Stimulated activated CD4-positive, alpha-beta T cell treated with anti-CD3 and anti-CD28 coated beads, TNF-alpha, amount 100 ng/mL, for 48 hours (primary cell): ENCODE results near the gene SLC9A3.

Experiments used
- DNase-seq, 3 donors: peaks; one replicate each; pipeline ENCODE4 v3.0.0-alpha.2; 2020; ENCODE audit warnings: low read depth in 3 of 3

Gene SLC9A3

GRCh38 chr5:462051-462481 is 62.2 kb downstream of the SLC9A3 start:
- no peak for DNase-seq

GRCh38 chr5:460273-460625 is 64.0 kb downstream of the SLC9A3 start:
- DNase-seq = no peak

GRCh38 chr5:459562-460272 is 64.5 kb downstream of the SLC9A3 start:
- DNase-seq = no peak

GRCh38 chr5:458547-459353 is 65.5 kb downstream of the SLC9A3 start:
- peak in 2 of 3 donors; percentile 53 to 67 for DNase-seq

GRCh38 chr5:457195-457961 is 66.9 kb downstream of the SLC9A3 start:
- no peak for DNase-seq

- DNase-seq = no peak
These were observed 67.7 kb downstream of the SLC9A3 start for GRCh38 chr5:456351-457194.

GRCh38 chr5:455806-456205 is 68.4 kb downstream of the SLC9A3 start:
- DNase-seq = no peak

- DNase-seq = no peak
These were observed 69.3 kb downstream of the SLC9A3 start for GRCh38 chr5:454936-455335.

GRCh38 chr5:453725-454481 is 70.3 kb downstream of the SLC9A3 start:
- no peak for DNase-seq

- DNase-seq = no peak
These were observed 71.1 kb downstream of the SLC9A3 start for GRCh38 chr5:452978-453710.

GRCh38 chr5:451587-452458 is 72.4 kb downstream of the SLC9A3 start:
- DNase-seq = no peak

- DNase-seq = no peak
These were observed 75.1 kb downstream of the SLC9A3 start for GRCh38 chr5:449151-449550.

- DNase-seq = no peak
These were observed 75.5 kb downstream of the SLC9A3 start for GRCh38 chr5:448766-449090.

GRCh38 chr5:448061-448765 is 76.0 kb downstream of the SLC9A3 start:
- DNase-seq = no peak

- DNase-seq = no peak
These were observed 76.7 kb downstream of the SLC9A3 start for GRCh38 chr5:447501-447900.

GRCh38 chr5:446883-447263 is 77.4 kb downstream of the SLC9A3 start:
- DNase-seq = no peak

- DNase-seq = no peak
These were observed 78.0 kb downstream of the SLC9A3 start for GRCh38 chr5:446066-446882.

GRCh38 chr5:445591-445990 is 78.7 kb downstream of the SLC9A3 start:
- DNase-seq = no peak
